Endodermal cell (in vitro differentiated cells): ENCODE data around the gene KCNJ10. TPM values are rescaled to one million over a fixed set of nuclear protein-coding genes. Genes with fewer than 3 reads are reported as not detected.

Experiments used
- DNase-seq: peaks from one replicate; pipeline ENCODE4 v3.0.0-alpha.2; 2017
- H3K27ac ChIP-seq: 2 replicates; pipeline ENCODE4 v1.5.1; 2013; ENCODE audit warnings: mild to moderate bottlenecking, low read depth, low read length, moderate library complexity
- H3K27me3 ChIP-seq: 2 replicates; pipeline ENCODE4 v1.6.1; 2013; ENCODE audit warnings: mild to moderate bottlenecking, low read length, moderate library complexity; ENCODE audit not compliant: insufficient read depth, control insufficient read depth, poor library complexity, severe bottlenecking
- H3K36me3 ChIP-seq: 2 replicates; pipeline ENCODE4 v1.7.0; 2013; ENCODE audit warnings: mild to moderate bottlenecking, low read length, moderate library complexity; ENCODE audit not compliant: control insufficient read depth, insufficient read depth
- H3K4me1 ChIP-seq: one replicate; pipeline ENCODE4 v1.7.0; 2013; ENCODE audit warnings: low read length; ENCODE audit not compliant: control insufficient read depth, insufficient read depth
- H3K4me3 ChIP-seq: 2 replicates; pipeline ENCODE4 v1.5.1; 2013; ENCODE audit warnings: mild to moderate bottlenecking, low read length, moderate library complexity
- H3K9ac ChIP-seq: 2 replicates; pipeline ENCODE4 v1.6.1; 2013; ENCODE audit warnings: mild to moderate bottlenecking, low read length, moderate library complexity; ENCODE audit not compliant: poor library complexity, severe bottlenecking; ENCODE audit errors: extremely low read depth
- H3K9me3 ChIP-seq: 2 replicates; pipeline ENCODE4 v1.6.1; 2013; ENCODE audit warnings: mild to moderate bottlenecking, low read length, moderate library complexity; ENCODE audit not compliant: control insufficient read depth
- H3K27ac Mint-ChIP-seq: 2 replicates; pipeline ENCODE4 v1.8.0; 2020; ENCODE audit warnings: mixed read lengths
- H3K27me3 Mint-ChIP-seq: 2 replicates; pipeline ENCODE4 v1.8.0; 2021; ENCODE audit warnings: mild to moderate bottlenecking, mixed read lengths; ENCODE audit not compliant: insufficient read depth
- H3K36me3 Mint-ChIP-seq: 2 replicates; pipeline ENCODE4 v1.8.0; 2020; ENCODE audit warnings: low read depth, mixed read lengths
- H3K4me1 Mint-ChIP-seq: 2 replicates; pipeline ENCODE4 v1.8.0; 2020; ENCODE audit warnings: mixed read lengths
- H3K4me3 Mint-ChIP-seq: 2 replicates; pipeline ENCODE4 v1.8.0; 2020; ENCODE audit warnings: mild to moderate bottlenecking, moderate library complexity, mixed read lengths
- H3K9me3 Mint-ChIP-seq: 2 replicates; pipeline ENCODE4 v1.8.0; 2020; ENCODE audit warnings: mild to moderate bottlenecking, mixed read lengths
- CTCF ChIP-seq: fragments of 200-600 bp; sonication (generic); conservative IDR thresholded peaks from 2 replicates; pipeline ENCODE4 v1.5.0; 2021; ENCODE audit warnings: antibody characterized with exemption, mild to moderate bottlenecking
- WGBS, 2 experiments: methylation state at CpG; one replicate each; pipeline versions ENCODE4 v1.1.5 to v1.1.7; 2013; ENCODE audit warnings: missing lambda C conversion rate in 2 of 2, mixed read lengths in 1 of 2; ENCODE audit not compliant: insufficient coverage in 1 of 2, insufficient read length in 1 of 2; 5-methylcytosine and 5-hydroxymethylcytosine counted together
- total RNA-seq, 2 donors: library from RNA; stranded (reverse); fragmentation: NEBNext Ultra II Directional in 1 of 2; extraction: Animal tissue kit (Norgen Biotek cat#: 25700) in 1 of 2; gene quantifications; 2 replicates in 1 of 2; 3 replicates in 1 of 2; pipeline ENCODE4 v1.2.1, GENCODE V29; 2021

Gene KCNJ10
- total RNA-seq, 2 donors from 2014 or later, result 0.26 TPM; not detected in 1

GRCh38 chr1:160105155-160105554 lies 35.2 kb upstream of the KCNJ10 start:
- peaks cover 8% of the 10 kb centered on the region for H3K4me1 ChIP-seq
- no peak for TF ChIP-seq CTCF
- no peak overlapping the region for H3K9ac ChIP-seq
- H3K4me3 ChIP-seq, result no peak overlapping the region
- no peak for DNase-seq
- Mint-ChIP-seq H3K36me3 (no peaks in the 10 kb centered on the region), H3K4me1 (peaks cover 21% of the 10 kb centered on the region), H3K9me3 (no peaks in the 10 kb centered on the region), H3K27ac (no peak overlapping the region), H3K27me3 (peaks cover 1% of the 10 kb centered on the region), H3K4me3 (no peak overlapping the region)
- no peaks in the 10 kb centered on the region for H3K9me3 ChIP-seq
- no peaks in the 10 kb centered on the region for H3K27me3 ChIP-seq
- WGBS, 2 experiments, result 96% methylated on average over 2 to 5 of the region's 5 CpGs
- no peaks in the 10 kb centered on the region for H3K36me3 ChIP-seq
- H3K27ac ChIP-seq, result no peak overlapping the region

- H3K4me1 ChIP-seq, result peaks cover 5% of the 10 kb centered on the region
- H3K4me3 Mint-ChIP-seq, result no peak overlapping the region
- no peak overlapping the region for H3K4me3 ChIP-seq
- WGBS, 2 experiments, result 79 to 83% methylated on average over 3 of the region's 3 CpGs
- no peaks in the 10 kb centered on the region for H3K36me3 Mint-ChIP-seq
- H3K36me3 ChIP-seq, result no peaks in the 10 kb centered on the region
- no peaks in the 10 kb centered on the region for H3K9me3 Mint-ChIP-seq
- H3K27ac Mint-ChIP-seq, result no peak overlapping the region
- H3K27me3 Mint-ChIP-seq, result peaks cover 1% of the 10 kb centered on the region
- H3K4me1 Mint-ChIP-seq, result peaks cover 16% of the 10 kb centered on the region
- H3K9me3 ChIP-seq, result no peaks in the 10 kb centered on the region
- no peak for DNase-seq
- no peak overlapping the region for H3K9ac ChIP-seq
- no peak for TF ChIP-seq CTCF
- H3K27ac ChIP-seq, result no peak overlapping the region
- no peaks in the 10 kb centered on the region for H3K27me3 ChIP-seq
Observed at GRCh38 chr1:160104486-160104885, 34.5 kb upstream of the KCNJ10 start.

GRCh38 chr1:160103658-160104408 lies 33.9 kb upstream of the KCNJ10 start:
- H3K4me1 ChIP-seq, result peaks cover 4% of the 10 kb centered on the region
- Mint-ChIP-seq H3K36me3 (no peaks in the 10 kb centered on the region), H3K9me3 (no peaks in the 10 kb centered on the region), H3K4me3 (no peak overlapping the region), H3K27me3 (peaks cover 1% of the 10 kb centered on the region), H3K4me1 (peaks cover 11% of the 10 kb centered on the region), H3K27ac (no peak overlapping the region)
- 50 to 100% methylated on average over 1 to 5 of the region's 6 CpGs for WGBS, 2 experiments
- H3K9ac ChIP-seq, result no peak overlapping the region
- H3K27ac ChIP-seq, result no peak overlapping the region
- H3K36me3 ChIP-seq, result no peaks in the 10 kb centered on the region
- H3K27me3 ChIP-seq, result no peaks in the 10 kb centered on the region
- TF ChIP-seq CTCF, result no peak
- DNase-seq, result peak; percentile 61
- H3K4me3 ChIP-seq, result no peak overlapping the region
- no peaks in the 10 kb centered on the region for H3K9me3 ChIP-seq
